Mesothelial cell of epicardium (in vitro differentiated cells): ENCODE results near the gene DEAF1. TPM values are rescaled to one million over a fixed set of nuclear protein-coding genes. Genes with fewer than 3 reads are reported as not detected.
"Not testable (repeated sequence)": the region's sequence is repeated elsewhere in the genome, so short reads cannot be mapped to it uniquely, and the experiment has no call there.

Experiments used
- DNase-seq, 2 experiments: peaks; one replicate each; pipeline ENCODE4 v3.0.0; 2021; ENCODE audit warnings: low spot score in 2 of 2; ENCODE audit not compliant: unreplicated experiment in 2 of 2
- H3K27ac Mint-ChIP-seq: 2 replicates; pipeline ENCODE4 v1.8.0; 2021; ENCODE audit warnings: mixed read lengths
- H3K27me3 Mint-ChIP-seq: 2 replicates; pipeline ENCODE4 v1.8.0; 2021; ENCODE audit warnings: low read depth, mixed read lengths
- H3K36me3 Mint-ChIP-seq: 2 replicates; pipeline ENCODE4 v1.8.0; 2021; ENCODE audit warnings: mixed read lengths
- H3K4me1 Mint-ChIP-seq: 2 replicates; pipeline ENCODE4 v1.8.0; 2021; ENCODE audit warnings: mixed read lengths
- H3K4me3 Mint-ChIP-seq: 2 replicates; pipeline ENCODE4 v1.8.0; 2021; ENCODE audit warnings: mild to moderate bottlenecking, moderate library complexity, mixed read lengths
- H3K9me3 Mint-ChIP-seq: 2 replicates; pipeline ENCODE4 v1.8.0; 2021; ENCODE audit warnings: mixed read lengths
- CTCF ChIP-seq: fragments of 200-600 bp; sonication (generic); IDR thresholded peaks from one replicate; pipeline ENCODE4 v1.5.0; 2021; ENCODE audit warnings: antibody characterized with exemption; ENCODE audit not compliant: unreplicated experiment
- total RNA-seq: library from RNA; stranded (reverse); gene quantifications from 3 replicates; pipeline ENCODE4 v1.2.1, GENCODE V29; 2021

Gene DEAF1
- total RNA-seq, 1 donor from 2014 or later = 64.0 TPM

- no peaks in the 10 kb centered on the region for H3K4me1 Mint-ChIP-seq
- no peak overlapping the region for H3K27ac Mint-ChIP-seq
- no peak for TF ChIP-seq CTCF
- H3K36me3 Mint-ChIP-seq = peaks cover 6% of the 10 kb centered on the region
- H3K27me3 Mint-ChIP-seq = no peaks in the 10 kb centered on the region
- H3K9me3 Mint-ChIP-seq = no peaks in the 10 kb centered on the region
- no peak for DNase-seq
- H3K4me3 Mint-ChIP-seq = no peak overlapping the region
Observed at GRCh38 chr11:653837-654236, 41.2 kb downstream of the DEAF1 start.

- not testable (repeated sequence) for H3K4me3 Mint-ChIP-seq, H3K27ac Mint-ChIP-seq, H3K27me3 Mint-ChIP-seq, H3K36me3 Mint-ChIP-seq, H3K4me1 Mint-ChIP-seq, DNase-seq, H3K9me3 Mint-ChIP-seq
Observed at GRCh38 chr11:653136-653535, 41.9 kb downstream of the DEAF1 start.

- H3K9me3 Mint-ChIP-seq = no peaks in the 10 kb centered on the region
- H3K4me3 Mint-ChIP-seq = no peak overlapping the region
- peaks cover 12% of the 10 kb centered on the region for H3K36me3 Mint-ChIP-seq
Observed at GRCh38 chr11:650482-650881, 44.5 kb downstream of the DEAF1 start.

GRCh38 chr11:647672-648158, 47.3 kb downstream of the DEAF1 start:
- not testable (repeated sequence) for H3K27me3 Mint-ChIP-seq, H3K4me3 Mint-ChIP-seq, H3K27ac Mint-ChIP-seq, H3K4me1 Mint-ChIP-seq, H3K9me3 Mint-ChIP-seq, DNase-seq
- peaks cover 10% of the 10 kb centered on the region for H3K36me3 Mint-ChIP-seq

More at GRCh38 chr11:650482-650881, 44.5 kb downstream of the DEAF1 start:
- no peak for DNase-seq
- H3K27ac Mint-ChIP-seq = no peak overlapping the region
- TF ChIP-seq CTCF = no peak
- H3K4me1 Mint-ChIP-seq = no peaks in the 10 kb centered on the region
- H3K27me3 Mint-ChIP-seq = no peaks in the 10 kb centered on the region

- Mint-ChIP-seq H3K4me3 (no peak overlapping the region), H3K27me3 (peaks cover 3% of the 10 kb centered on the region), H3K36me3 (peaks cover 8% of the 10 kb centered on the region), H3K4me1 (no peaks in the 10 kb centered on the region), H3K27ac (no peak overlapping the region), H3K9me3 (no peaks in the 10 kb centered on the region)
- no peak for DNase-seq
- no peak for TF ChIP-seq CTCF
Observed at GRCh38 chr11:646214-646613, 48.8 kb downstream of the DEAF1 start.

- no peak for DNase-seq
- no peaks in the 10 kb centered on the region for H3K9me3 Mint-ChIP-seq
- H3K27ac Mint-ChIP-seq = no peak overlapping the region
- H3K4me3 Mint-ChIP-seq = no peak overlapping the region
- no peak for TF ChIP-seq CTCF
- H3K27me3 Mint-ChIP-seq = peaks cover 6% of the 10 kb centered on the region
- H3K4me1 Mint-ChIP-seq = no peaks in the 10 kb centered on the region
- H3K36me3 Mint-ChIP-seq = peaks cover 8% of the 10 kb centered on the region
Observed at GRCh38 chr11:645536-645935, 49.5 kb downstream of the DEAF1 start.
